ENCODE measurements around the gene CNPY4. TPM values are rescaled to one million over a fixed set of nuclear protein-coding genes. Genes with fewer than 3 reads are reported as not detected.

CNPY4 gene
- total RNA-seq, 4 donors from 2014 or later = 7.5 to 15.9 (median 11.5) TPM

DNA sequence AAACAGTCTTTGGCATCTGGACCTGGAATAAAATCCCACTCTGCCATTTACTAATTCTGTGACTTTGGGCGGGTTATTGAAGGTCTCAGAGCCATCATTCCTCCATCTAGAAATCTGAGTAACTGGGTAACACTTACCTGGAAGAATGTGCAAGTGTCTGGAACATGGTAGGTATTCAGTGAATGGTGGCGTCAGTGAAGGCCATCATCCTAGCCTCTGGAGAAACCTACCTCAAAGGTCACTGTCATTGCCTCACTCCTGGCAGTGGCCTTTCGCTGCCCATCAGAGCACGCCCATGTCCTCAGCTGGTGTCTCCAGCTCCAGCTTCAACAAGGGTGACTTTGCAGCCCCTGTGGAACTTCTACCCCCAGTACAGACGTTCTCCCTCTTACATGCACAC, 44.4 kb downstream of the CNPY4 start:
- Histone ChIP-seq H3K4me1 (peaks cover 0 to 29% (median 17%) of the 10 kb centered on the region in 4 donors), H3K27ac (no peak overlapping the region), H3K36me3 (peaks cover 0 to 7% (median 0%) of the 10 kb centered on the region in 3 donors), H3K9me3 (no peaks in the 10 kb centered on the region), H3K4me3 (no peak overlapping the region), H3K27me3 (no peaks in the 10 kb centered on the region)
- no peak for DNase-seq (ENCODE audit: low spot score in 2 of 2)
- TF ChIP-seq POLR2A (IDR thresholded peaks at IDR 0.05) (no peak), EP300 (IDR thresholded peaks at IDR 0.05) (no peak), CTCF (IDR thresholded peaks at IDR 0.05) (no peak)
- WGBS, 2 donors = 87 to 99% methylated on average over 4 to 5 of the region's 5 CpGs

DNA sequence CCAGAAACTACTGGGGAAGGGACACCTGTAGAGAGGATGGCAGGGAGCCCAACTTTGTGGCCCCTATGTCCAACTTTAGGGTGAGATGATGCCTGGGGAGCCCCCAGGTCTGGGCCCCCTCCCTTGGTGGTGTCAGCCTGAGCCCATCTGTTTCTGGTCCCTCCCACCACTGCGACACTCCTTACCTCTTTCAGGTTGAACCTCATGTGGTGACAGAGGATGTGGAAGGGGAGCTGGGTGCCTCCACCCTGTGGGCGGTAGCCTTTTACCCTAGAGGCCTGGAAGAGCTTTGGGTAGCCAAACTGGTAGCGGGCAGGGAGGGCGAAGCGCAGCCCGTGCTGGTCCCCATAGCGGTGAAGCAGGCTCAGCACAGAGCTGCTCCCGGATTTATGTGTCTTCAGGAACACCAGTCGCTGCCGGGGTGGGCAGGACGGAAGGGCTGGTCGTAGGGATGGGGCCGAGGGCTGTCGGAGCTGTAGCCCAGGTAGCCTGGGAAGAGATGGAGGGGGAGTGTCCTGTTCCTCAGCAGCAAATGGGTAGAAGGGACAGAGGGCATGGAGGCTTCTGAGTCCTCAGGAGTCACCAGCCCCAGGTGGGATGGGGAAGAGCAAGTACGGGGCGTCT, 47.0 kb downstream of the CNPY4 start:
- TF ChIP-seq CTCF (IDR thresholded peaks at IDR 0.05) (no peak), EP300 (IDR thresholded peaks at IDR 0.05) (no peak), POLR2A (IDR thresholded peaks at IDR 0.05) (no peak)
- H3K4me3 ChIP-seq = peak overlapping the region in 1 of 4 donors; percentile 2
- WGBS, 2 donors = 70 to 83% methylated on average over 16 of the region's 16 CpGs
- no peaks in the 10 kb centered on the region for H3K9me3 ChIP-seq
- DNase-seq (ENCODE audit: low spot score in 2 of 2) = no peak
- H3K4me1 ChIP-seq = peaks cover 0 to 40% (median 23%) of the 10 kb centered on the region in 4 donors
- no peak overlapping the region for H3K27ac ChIP-seq
- peaks cover 0 to 7% (median 0%) of the 10 kb centered on the region in 3 donors for H3K36me3 ChIP-seq
- peaks cover 0 to 5% of the 10 kb centered on the region in 2 donors for H3K27me3 ChIP-seq

DNA sequence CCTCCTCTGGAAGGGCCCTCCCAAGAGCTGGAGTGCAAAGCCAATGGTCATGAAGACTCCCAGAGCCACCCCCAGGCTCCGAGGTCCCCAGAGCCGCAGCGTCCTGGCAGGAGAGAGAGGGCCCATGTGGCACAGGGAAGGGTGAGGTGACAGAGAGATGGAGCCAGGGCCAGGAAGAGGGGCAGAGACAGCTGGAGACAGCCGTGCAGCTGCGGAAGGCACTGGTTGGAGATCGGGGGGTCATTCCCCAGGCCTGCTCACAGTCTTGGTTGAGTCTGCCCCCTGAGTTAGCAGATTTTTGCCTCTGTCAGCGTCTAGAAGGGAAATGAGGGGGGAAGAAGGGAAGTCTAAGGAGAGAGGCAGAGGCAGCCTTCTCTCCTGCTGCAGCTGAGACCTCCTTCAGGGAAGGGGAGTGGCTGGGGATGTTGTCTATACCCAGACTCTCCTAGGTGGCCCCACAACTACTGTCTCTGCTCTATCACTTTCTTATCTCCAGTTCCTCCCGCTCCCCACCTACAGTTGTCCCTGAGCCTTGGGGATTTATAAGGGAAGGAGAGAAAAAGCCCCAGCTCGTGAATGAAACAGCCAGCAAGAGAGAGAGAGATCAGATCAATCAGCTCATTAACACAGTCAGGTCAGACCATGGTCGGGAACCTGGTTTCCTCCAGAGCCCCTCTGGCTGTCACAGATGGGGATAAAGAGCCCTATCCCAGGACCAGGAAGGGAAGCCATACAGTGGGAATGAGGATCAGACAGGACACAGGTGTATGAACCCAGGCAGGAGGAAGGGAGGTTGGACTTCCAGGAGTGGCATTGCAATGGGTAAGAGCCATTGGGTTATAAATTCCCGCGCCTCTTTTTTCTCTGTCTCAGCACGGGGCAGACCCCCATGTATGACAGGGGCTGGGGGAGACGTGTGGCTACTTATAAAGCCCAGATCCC, 47.8 kb downstream of the CNPY4 start:
- peak overlapping the region in 2 of 4 donors; percentile 54 to 57 for H3K4me3 ChIP-seq

DNA sequence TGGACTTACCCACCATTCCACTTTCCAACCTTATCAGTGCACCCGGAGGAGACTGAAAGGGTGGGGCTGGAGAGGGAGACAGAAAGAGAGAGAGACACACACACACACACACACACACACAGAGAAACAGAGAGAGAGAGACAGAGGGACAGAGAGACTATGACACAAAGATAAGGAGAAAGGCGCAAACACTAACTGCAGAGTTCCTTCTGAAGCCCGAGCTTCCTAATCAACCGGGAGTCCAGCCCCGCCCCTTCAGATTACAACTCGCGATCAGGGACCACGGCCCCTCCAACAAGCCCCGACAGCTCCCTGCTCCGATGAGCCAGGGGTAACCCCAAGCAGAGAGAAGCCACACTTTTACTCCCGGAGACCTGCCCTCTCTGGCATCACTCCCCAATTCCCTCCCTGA, 48.5 kb downstream of the CNPY4 start:
- Histone ChIP-seq H3K27ac (peak overlapping the region; percentile 76 to 87 (median 82)), H3K36me3 (peaks cover 0 to 7% (median 0%) of the 10 kb centered on the region in 3 donors), H3K4me3 (peak overlapping the region; percentile 29 to 57 (median 48)), H3K9me3 (no peaks in the 10 kb centered on the region), H3K4me1 (peaks cover 0 to 47% (median 29%) of the 10 kb centered on the region in 4 donors), H3K27me3 (peaks cover 0 to 12% of the 10 kb centered on the region in 2 donors)
- WGBS, 2 donors = 1 to 3% methylated on average over 11 of the region's 11 CpGs
- DNase-seq (ENCODE audit: low spot score in 2 of 2) = no peak
- TF ChIP-seq POLR2A (IDR thresholded peaks at IDR 0.05) (no peak), EP300 (IDR thresholded peaks at IDR 0.05) (no peak), CTCF (IDR thresholded peaks at IDR 0.05) (no peak)

More for the DNA sequence above, 47.8 kb downstream of the CNPY4 start:
- Histone ChIP-seq H3K4me1 (peaks cover 0 to 47% (median 29%) of the 10 kb centered on the region in 4 donors), H3K9me3 (no peaks in the 10 kb centered on the region), H3K27ac (peak overlapping the region in 3 of 4 donors; percentile 15 to 87 (median 86)), H3K36me3 (peaks cover 0 to 7% (median 0%) of the 10 kb centered on the region in 3 donors), H3K27me3 (peaks cover 0 to 12% of the 10 kb centered on the region in 2 donors)
- TF ChIP-seq EP300 (IDR thresholded peaks at IDR 0.05) = no peak
- WGBS, 2 donors = 39 to 41% methylated on average over 14 of the region's 14 CpGs
- no peak for DNase-seq (ENCODE audit: low spot score in 2 of 2)

DNA sequence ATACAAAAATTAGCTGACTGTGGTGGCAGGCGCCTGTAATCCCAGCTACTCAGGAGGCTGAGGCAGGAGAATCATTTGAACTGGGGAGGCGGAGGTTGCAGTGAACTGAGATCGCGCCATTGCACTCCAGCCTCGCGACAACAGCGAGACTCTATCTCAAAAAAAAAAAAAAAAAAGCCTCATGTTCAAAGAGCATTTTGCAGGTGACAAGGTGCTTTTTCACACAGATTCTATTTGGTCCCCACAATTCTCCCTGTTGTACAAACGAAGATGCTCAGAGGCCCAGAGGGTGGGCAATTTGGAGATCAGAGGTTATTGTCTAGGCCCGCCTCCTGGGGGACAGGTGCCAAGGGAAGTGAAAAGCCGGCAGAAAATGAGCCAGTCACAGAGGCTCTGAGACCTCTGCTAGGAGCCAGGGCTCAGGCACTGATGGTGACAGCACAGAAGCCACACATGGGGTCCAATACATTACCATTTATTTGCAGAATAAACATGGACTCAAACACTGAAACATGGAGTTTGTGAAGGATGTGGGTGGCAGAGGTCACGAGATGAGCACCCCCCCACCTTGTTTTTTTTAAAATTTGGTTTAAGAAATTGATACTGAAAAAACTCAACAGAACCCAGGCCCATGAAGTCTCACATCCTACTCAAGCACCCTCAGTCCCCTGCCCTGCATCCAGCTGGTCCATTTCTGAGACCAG, 49.9 kb downstream of the CNPY4 start:
- peak overlapping the region in 3 of 4 donors; percentile 79 to 87 (median 86) for H3K27ac ChIP-seq
- H3K4me3 ChIP-seq = peak overlapping the region in 1 of 4 donors; percentile 57
- no peaks in the 10 kb centered on the region for H3K36me3 ChIP-seq
- WGBS, 2 donors = 86 to 88% methylated on average over 11 of the region's 11 CpGs
- H3K4me1 ChIP-seq = peaks cover 0 to 47% (median 27%) of the 10 kb centered on the region in 4 donors
- no peak for TF ChIP-seq CTCF (IDR thresholded peaks at IDR 0.05)
- no peak for TF ChIP-seq POLR2A (IDR thresholded peaks at IDR 0.05)
- TF ChIP-seq EP300 (IDR thresholded peaks at IDR 0.05) = no peak
- peaks cover 0 to 12% of the 10 kb centered on the region in 2 donors for H3K27me3 ChIP-seq
- no peaks in the 10 kb centered on the region for H3K9me3 ChIP-seq
- no peak for DNase-seq (ENCODE audit: low spot score in 2 of 2)
